T-cell (primary cell): Measurements from ENCODE around the gene HLA-B. TPM values are rescaled to one million over a fixed set of nuclear protein-coding genes. Genes with fewer than 3 reads are reported as not detected.

Experiments
- ATAC-seq, 4 experiments: fragments of 200-7000 bp in 3 of 4; fragments of 150-1000 bp in 1 of 4; cut with Tn5 transposase; replicated peaks in 1 of 4; 1 replicate in 3 of 4; 2 replicates in 1 of 4; pipeline ENCODE4 v1.10.0; 2021; ENCODE audit warnings: moderate library complexity in 3 of 4, mild to moderate bottlenecking in 2 of 4, moderate number of reproducible peaks in 1 of 4
- CTCF ChIA-PET, 2 donors: fragments of 300-600 bp; sonication (Branson Sonifier 250); formaldehyde crosslinking; loops; one replicate each; lab custom pipeline; 2022; ENCODE audit warnings: antibody characterized with exemption in 2 of 2; lab: Charles Lee
- POLR2A ChIA-PET, 2 donors: fragments of 300-600 bp; sonication (Branson Sonifier 250); formaldehyde crosslinking; loops; one replicate each; lab custom pipeline; 2022; ENCODE audit warnings: antibody characterized with exemption in 2 of 2; lab: Charles Lee
- DNase-seq, 35 experiments: peaks; one replicate each; pipeline versions ENCODE4 v3.0.0 to v3.0.0-alpha.2; 2013 to 2023
- H3K27ac ChIP-seq: one replicate; pipeline ENCODE4 v1.5.1; 2013; ENCODE audit warnings: low read length
- H3K27me3 ChIP-seq, 2 experiments: replicated peaks in 1 of 2; 1 replicate in 1 of 2; 2 replicates in 1 of 2; pipeline versions ENCODE4 v1.6.1 to v1.7.0; 2013; ENCODE audit warnings: low read length in 1 of 2, mixed read lengths in 1 of 2; ENCODE audit not compliant: control insufficient read depth in 2 of 2, insufficient read depth in 2 of 2; ENCODE audit errors: extremely low read depth in 1 of 2
- H3K36me3 ChIP-seq, 2 donors: 1 replicate in 1 of 2; 2 replicates in 1 of 2; pipeline versions ENCODE4 v1.6.1 to v1.7.0; 2013; ENCODE audit warnings: low read length in 1 of 2; ENCODE audit not compliant: control insufficient read depth in 2 of 2, insufficient read depth in 1 of 2; ENCODE audit errors: extremely low read depth in 1 of 2
- H3K4me1 ChIP-seq, 2 experiments: 1 replicate in 1 of 2; 2 replicates in 1 of 2; pipeline versions ENCODE4 v1.6.1 to v1.7.0; 2013; ENCODE audit warnings: low read length in 2 of 2, mixed read lengths in 1 of 2; ENCODE audit not compliant: insufficient read depth in 2 of 2, control insufficient read depth in 1 of 2; ENCODE audit errors: extremely low read depth in 1 of 2
- H3K4me3 ChIP-seq, 2 donors: 1 replicate in 1 of 2; 2 replicates in 1 of 2; pipeline versions ENCODE4 v1.5.1 to v1.7.0; 2013; ENCODE audit warnings: mild to moderate bottlenecking in 2 of 2, low read length in 1 of 2, moderate library complexity in 1 of 2; ENCODE audit not compliant: control insufficient read depth in 1 of 2; ENCODE audit errors: extremely low read depth in 1 of 2
- H3K9me3 ChIP-seq: 2 replicates; pipeline ENCODE4 v1.7.0; 2013
- H3K27ac Mint-ChIP-seq, 2 donors: one replicate each; pipeline ENCODE4 v1.8.0; 2020 to 2021; ENCODE audit warnings: mild to moderate bottlenecking in 2 of 2, mixed read lengths in 2 of 2
- H3K27me3 Mint-ChIP-seq, 2 donors: one replicate each; pipeline ENCODE4 v1.8.0; 2021 to 2022; ENCODE audit warnings: mixed read lengths in 2 of 2
- H3K36me3 Mint-ChIP-seq: one replicate; pipeline ENCODE4 v1.8.0; 2021; ENCODE audit warnings: mixed read lengths
- H3K4me1 Mint-ChIP-seq, 3 donors: one replicate each; pipeline ENCODE4 v1.8.0; 2020 to 2022; ENCODE audit warnings: mixed read lengths in 3 of 3, mild to moderate bottlenecking in 1 of 3
- H3K4me3 Mint-ChIP-seq, 3 donors: one replicate each; pipeline ENCODE4 v1.8.0; 2020 to 2022; ENCODE audit warnings: mild to moderate bottlenecking in 3 of 3, mixed read lengths in 3 of 3, moderate library complexity in 3 of 3
- H3K9me3 Mint-ChIP-seq, 3 donors: one replicate each; pipeline ENCODE4 v1.8.0; 2020 to 2022; ENCODE audit warnings: mixed read lengths in 3 of 3
- WGBS: methylation state at CpG from one replicate; pipeline ENCODE4 v1.1.5; 2013; ENCODE audit warnings: missing lambda C conversion rate; ENCODE audit not compliant: insufficient coverage; 5-methylcytosine and 5-hydroxymethylcytosine counted together
- total RNA-seq, 35 experiments: library from RNA in 6 of 35; stranded (reverse) in 6 of 35; fragments of 120-200 nt in 1 of 35; gene quantifications; one replicate each; pipeline versions ENCODE4 v1.2.1 to v1.2.4 and lab custom pipeline; 2013 to 2026

HLA-B gene
- total RNA-seq, 5 donors from 2014 or later (not counting 1 experiment from before 2014, with no cell fraction given): 6,093 to 7,629 (median 6,896) TPM

GRCh38 chr6:31308845-31309175 lies 48.2 kb downstream of the HLA-B start:
- CTCF ChIA-PET: interaction anchor here in 1 of 2 donors (1.2 kb wide), 1 partner anchor 63 kb away, joined by 4 read pairs; no protein-coding TSS in a partner anchor
- no peaks in the 10 kb centered on the region for H3K36me3 Mint-ChIP-seq
- no peak overlapping the region for H3K27ac Mint-ChIP-seq
- ATAC-seq: no peak
- H3K27me3 ChIP-seq: peaks cover 0 to 13% of the 10 kb centered on the region in 2 experiments
- POLR2A ChIA-PET: no interaction called here
- no peak overlapping the region for H3K27ac ChIP-seq
- peak overlapping the region; percentile 83 to 86 (median 84) for H3K4me3 Mint-ChIP-seq
- H3K27me3 Mint-ChIP-seq: peaks cover 0 to 9% of the 10 kb centered on the region in 2 donors
- peaks cover 2 to 16% of the 10 kb centered on the region in 2 experiments for H3K4me1 ChIP-seq
- WGBS: 50% methylated on average over 7 of the region's 11 CpGs
- peaks cover 5 to 9% (median 7%) of the 10 kb centered on the region in 3 donors for H3K4me1 Mint-ChIP-seq
- DNase-seq: peak in 1 of 35 experiments; percentile 4
- no peaks in the 10 kb centered on the region for H3K9me3 Mint-ChIP-seq
- H3K36me3 ChIP-seq: no peaks in the 10 kb centered on the region
- H3K4me3 ChIP-seq: peak overlapping the region in 1 of 2 donors; percentile 74
- H3K9me3 ChIP-seq: no peaks in the 10 kb centered on the region

GRCh38 chr6:31308050-31308844 lies 48.7 kb downstream of the HLA-B start:
- H3K27me3 ChIP-seq: peaks cover 0 to 13% of the 10 kb centered on the region in 2 experiments
- ChIA-PET POLR2A (interaction anchor here in 1 of 2 donors (0.6 kb wide), 2 partner anchors 47 to 248 kb away, joined by 3 to 6 read pairs; no protein-coding TSS in a partner anchor), CTCF (interaction anchor here in 1 of 2 donors (0.5 to 1.2 kb wide), 2 partner anchors 64 to 665 kb away, joined by 4 read pairs; no protein-coding TSS in a partner anchor)
- peak overlapping the region in 1 of 2 donors; percentile 88 for H3K27ac Mint-ChIP-seq
- H3K36me3 ChIP-seq: no peaks in the 10 kb centered on the region
- 2% methylated on average over 29 of the region's 57 CpGs for WGBS
- peaks cover 4 to 15% of the 10 kb centered on the region in 2 donors for H3K27me3 Mint-ChIP-seq
- DNase-seq (peak; percentile 32 to 82 (median 64)), ATAC-seq (peak; percentile 94 to 96 (median 96))
- no peaks in the 10 kb centered on the region for H3K9me3 ChIP-seq
- no peak overlapping the region for H3K27ac ChIP-seq
- peak overlapping the region; percentile 83 to 86 (median 84) for H3K4me3 Mint-ChIP-seq
- peak overlapping the region; percentile 40 to 74 for H3K4me3 ChIP-seq
- H3K9me3 Mint-ChIP-seq: no peaks in the 10 kb centered on the region
- peaks cover 5 to 9% (median 7%) of the 10 kb centered on the region in 3 donors for H3K4me1 Mint-ChIP-seq
- H3K36me3 Mint-ChIP-seq: no peaks in the 10 kb centered on the region
- H3K4me1 ChIP-seq: peaks cover 2 to 16% of the 10 kb centered on the region in 2 experiments

- Histone ChIP-seq H3K27me3 (peaks cover 0 to 13% of the 10 kb centered on the region in 2 experiments), H3K36me3 (no peaks in the 10 kb centered on the region), H3K9me3 (no peaks in the 10 kb centered on the region), H3K27ac (no peak overlapping the region), H3K4me3 (peak overlapping the region in 1 of 2 donors; percentile 74), H3K4me1 (peaks cover 2 to 16% of the 10 kb centered on the region in 2 experiments)
- ChIA-PET CTCF (interaction anchor here in 1 of 2 donors (0.5 to 1.2 kb wide), 2 partner anchors 64 to 665 kb away, joined by 4 read pairs; no protein-coding TSS in a partner anchor), POLR2A (interaction anchor here in 1 of 2 donors (0.6 kb wide), 2 partner anchors 47 to 248 kb away, joined by 3 to 6 read pairs; no protein-coding TSS in a partner anchor)
- Mint-ChIP-seq H3K4me1 (peaks cover 5 to 9% (median 7%) of the 10 kb centered on the region in 3 donors), H3K27ac (peak overlapping the region in 1 of 2 donors; percentile 23), H3K9me3 (no peaks in the 10 kb centered on the region), H3K27me3 (peaks cover 4 to 15% of the 10 kb centered on the region in 2 donors), H3K36me3 (no peaks in the 10 kb centered on the region), H3K4me3 (peak overlapping the region in 1 of 3 donors; percentile 84)
- ATAC-seq (no peak), DNase-seq (no peak)
- 64% methylated on average over 11 of the region's 14 CpGs for WGBS
Observed at GRCh38 chr6:31307669-31308049, 49.3 kb downstream of the HLA-B start.

GRCh38 chr6:31305703-31306219 lies 51.2 kb downstream of the HLA-B start:
- peaks cover 4 to 13% of the 10 kb centered on the region in 2 donors for H3K27me3 Mint-ChIP-seq
- no peak overlapping the region for H3K27ac Mint-ChIP-seq
- H3K36me3 ChIP-seq: no peaks in the 10 kb centered on the region
- peaks cover 0 to 13% of the 10 kb centered on the region in 2 experiments for H3K27me3 ChIP-seq
- no peaks in the 10 kb centered on the region for H3K9me3 ChIP-seq
- H3K9me3 Mint-ChIP-seq: no peaks in the 10 kb centered on the region
- no peak for DNase-seq
- ChIA-PET POLR2A (no interaction called here), CTCF (no interaction called here)
- no CpG with 5 or more reads among the region's 4 CpGs for WGBS
- H3K4me1 ChIP-seq: peaks cover 2 to 16% of the 10 kb centered on the region in 2 experiments
- ATAC-seq: no peak
- H3K36me3 Mint-ChIP-seq: no peaks in the 10 kb centered on the region
- no peak overlapping the region for H3K27ac ChIP-seq
- H3K4me3 ChIP-seq: no peak overlapping the region
- peaks cover 5 to 9% (median 7%) of the 10 kb centered on the region in 3 donors for H3K4me1 Mint-ChIP-seq
- no peak overlapping the region for H3K4me3 Mint-ChIP-seq

GRCh38 chr6:31304683-31305082 lies 52.3 kb downstream of the HLA-B start:
- Histone ChIP-seq H3K4me1 (peaks cover 2 to 16% of the 10 kb centered on the region in 2 experiments), H3K4me3 (no peak overlapping the region), H3K9me3 (no peaks in the 10 kb centered on the region), H3K27me3 (peaks cover 0 to 13% of the 10 kb centered on the region in 2 experiments), H3K36me3 (no peaks in the 10 kb centered on the region), H3K27ac (no peak overlapping the region)
- Mint-ChIP-seq H3K36me3 (no peaks in the 10 kb centered on the region), H3K9me3 (no peaks in the 10 kb centered on the region), H3K4me3 (no peak overlapping the region), H3K4me1 (peaks cover 5 to 9% (median 7%) of the 10 kb centered on the region in 3 donors), H3K27ac (no peak overlapping the region), H3K27me3 (peaks cover 4 to 16% of the 10 kb centered on the region in 2 donors)
- ATAC-seq: no peak
- DNase-seq: no peak
- CTCF ChIA-PET: no interaction called here
- POLR2A ChIA-PET: no interaction called here
- 76% methylated on average over 4 of the region's 4 CpGs for WGBS
